PFSK-1 (cell line): ENCODE measurements around the gene SNRNP48.

Experiments
- POLR2AphosphoS5 ChIP-seq: IDR thresholded peaks from 2 replicates; pipeline ENCODE4 v1.6.1; 2012; ENCODE audit warnings: low read depth, mild to moderate bottlenecking, control low read depth, low read length, moderate library complexity
- SIN3A ChIP-seq: IDR thresholded peaks from 2 replicates; pipeline ENCODE4 v1.6.1; 2012; ENCODE audit warnings: mild to moderate bottlenecking, low read length, moderate library complexity, borderline replicate concordance; ENCODE audit not compliant: insufficient read depth
- TAF1 ChIP-seq: IDR thresholded peaks from 2 replicates; pipeline ENCODE4 v1.6.1; 2012; ENCODE audit warnings: low read length, control low read depth, borderline replicate concordance; ENCODE audit not compliant: insufficient read depth
- TF ChIP-seq, protein P1 (sequence below), 2 experiments: IDR thresholded peaks; 2 replicates each; pipeline versions ENCODE4 v1.6.1 to v1.8.0; 2011 to 2012; ENCODE audit warnings: low read depth in 2 of 2, low read length in 2 of 2, control low read depth in 1 of 2, inconsistent platforms in 1 of 2, mild to moderate bottlenecking in 1 of 2, moderate library complexity in 1 of 2; ENCODE audit not compliant: insufficient read depth in 1 of 2

DNA sequence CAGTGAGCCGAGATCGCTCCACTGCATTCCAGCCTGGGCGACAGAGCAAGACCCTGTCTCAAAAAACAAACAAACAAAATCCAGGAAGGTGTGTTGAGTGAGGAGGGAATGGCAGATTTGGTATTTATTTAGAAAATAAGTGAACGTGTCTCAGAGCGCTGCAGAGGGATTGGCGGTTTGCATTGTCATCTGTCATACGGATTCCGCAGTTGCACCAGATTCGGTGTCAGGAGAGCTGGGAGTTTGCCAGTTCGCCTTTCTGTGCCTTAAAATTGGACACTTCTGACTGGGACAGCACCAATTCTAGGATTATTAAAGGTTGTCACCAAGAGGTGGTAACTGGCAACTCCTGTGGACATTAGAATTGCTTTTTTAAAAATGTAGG, 912 bp downstream of the SNRNP48 start:
- TF ChIP-seq TAF1, result no peak
- TF ChIP-seq SIN3A, result no peak
- TF ChIP-seq POLR2AphosphoS5, result no peak
- TF ChIP-seq, protein P1, sequence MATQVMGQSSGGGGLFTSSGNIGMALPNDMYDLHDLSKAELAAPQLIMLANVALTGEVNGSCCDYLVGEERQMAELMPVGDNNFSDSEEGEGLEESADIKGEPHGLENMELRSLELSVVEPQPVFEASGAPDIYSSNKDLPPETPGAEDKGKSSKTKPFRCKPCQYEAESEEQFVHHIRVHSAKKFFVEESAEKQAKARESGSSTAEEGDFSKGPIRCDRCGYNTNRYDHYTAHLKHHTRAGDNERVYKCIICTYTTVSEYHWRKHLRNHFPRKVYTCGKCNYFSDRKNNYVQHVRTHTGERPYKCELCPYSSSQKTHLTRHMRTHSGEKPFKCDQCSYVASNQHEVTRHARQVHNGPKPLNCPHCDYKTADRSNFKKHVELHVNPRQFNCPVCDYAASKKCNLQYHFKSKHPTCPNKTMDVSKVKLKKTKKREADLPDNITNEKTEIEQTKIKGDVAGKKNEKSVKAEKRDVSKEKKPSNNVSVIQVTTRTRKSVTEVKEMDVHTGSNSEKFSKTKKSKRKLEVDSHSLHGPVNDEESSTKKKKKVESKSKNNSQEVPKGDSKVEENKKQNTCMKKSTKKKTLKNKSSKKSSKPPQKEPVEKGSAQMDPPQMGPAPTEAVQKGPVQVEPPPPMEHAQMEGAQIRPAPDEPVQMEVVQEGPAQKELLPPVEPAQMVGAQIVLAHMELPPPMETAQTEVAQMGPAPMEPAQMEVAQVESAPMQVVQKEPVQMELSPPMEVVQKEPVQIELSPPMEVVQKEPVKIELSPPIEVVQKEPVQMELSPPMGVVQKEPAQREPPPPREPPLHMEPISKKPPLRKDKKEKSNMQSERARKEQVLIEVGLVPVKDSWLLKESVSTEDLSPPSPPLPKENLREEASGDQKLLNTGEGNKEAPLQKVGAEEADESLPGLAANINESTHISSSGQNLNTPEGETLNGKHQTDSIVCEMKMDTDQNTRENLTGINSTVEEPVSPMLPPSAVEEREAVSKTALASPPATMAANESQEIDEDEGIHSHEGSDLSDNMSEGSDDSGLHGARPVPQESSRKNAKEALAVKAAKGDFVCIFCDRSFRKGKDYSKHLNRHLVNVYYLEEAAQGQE (IDR thresholded peaks at IDR 0.05; ENCODE audit: insufficient read depth in 1 of 2, low read depth in 2 of 2, low read length in 2 of 2), result no peak
